ENCODE measurements around the gene ABCF1. TPM values are rescaled to one million over a fixed set of nuclear protein-coding genes. Genes with fewer than 3 reads are reported as not detected.
A peak's percentile ranks its signal among the peaks of the same experiment; 100 is the strongest.

ABCF1 gene
- polyA plus RNA-seq, 1 donor from 2014 or later: 33.7 TPM

DNA sequence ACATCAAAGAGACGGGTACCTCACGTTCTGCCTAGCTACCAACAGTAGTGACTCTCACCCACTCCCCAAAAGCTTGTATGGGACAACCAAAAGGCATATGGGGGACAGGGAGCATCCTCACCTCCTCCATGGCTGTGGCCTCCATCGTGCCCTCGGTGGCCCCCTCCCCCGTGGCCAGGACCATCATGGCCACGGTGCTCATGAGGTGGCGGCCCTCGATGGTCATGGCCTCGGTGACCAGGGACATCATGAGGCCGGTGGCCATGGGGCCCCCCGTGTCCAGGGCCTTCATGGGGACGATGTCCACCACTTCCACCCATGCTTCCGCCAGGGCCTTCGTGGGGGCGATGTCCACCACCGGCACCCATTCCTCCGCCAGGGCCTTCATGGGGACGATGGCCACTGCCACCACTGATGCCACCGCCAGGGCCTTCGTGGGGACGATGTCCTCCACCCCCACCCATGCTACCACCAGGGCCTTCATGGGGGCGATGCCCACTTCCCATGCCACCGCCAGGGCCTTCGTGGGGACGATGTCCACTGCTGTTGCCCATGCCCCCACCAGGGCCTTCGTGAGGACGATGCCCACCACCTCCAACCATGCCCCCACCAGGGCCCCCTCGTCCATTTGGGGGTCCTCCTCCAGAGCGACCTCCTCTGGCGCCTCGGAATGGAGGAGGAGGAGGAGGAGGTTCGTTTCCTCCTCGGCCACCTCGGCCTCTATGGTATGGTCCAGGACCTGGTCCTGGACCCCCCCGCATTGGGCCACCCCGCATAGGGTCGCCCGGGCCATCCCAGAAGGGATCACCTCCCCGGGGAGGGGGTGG lies 30.8 kb downstream of the ABCF1 start:
- H3K27me3 Mint-ChIP-seq: no peaks in the 10 kb centered on the region
- H3K27ac Mint-ChIP-seq: peak overlapping the region in 1 of 3 donors; percentile 51
- no peak overlapping the region for H3K4me3 Mint-ChIP-seq
- peaks cover 6 to 12% (median 12%) of the 10 kb centered on the region in 3 donors for H3K4me1 Mint-ChIP-seq
- H3K36me3 Mint-ChIP-seq: peaks cover 1% of the 10 kb centered on the region
- H3K9me3 Mint-ChIP-seq: no peaks in the 10 kb centered on the region

DNA sequence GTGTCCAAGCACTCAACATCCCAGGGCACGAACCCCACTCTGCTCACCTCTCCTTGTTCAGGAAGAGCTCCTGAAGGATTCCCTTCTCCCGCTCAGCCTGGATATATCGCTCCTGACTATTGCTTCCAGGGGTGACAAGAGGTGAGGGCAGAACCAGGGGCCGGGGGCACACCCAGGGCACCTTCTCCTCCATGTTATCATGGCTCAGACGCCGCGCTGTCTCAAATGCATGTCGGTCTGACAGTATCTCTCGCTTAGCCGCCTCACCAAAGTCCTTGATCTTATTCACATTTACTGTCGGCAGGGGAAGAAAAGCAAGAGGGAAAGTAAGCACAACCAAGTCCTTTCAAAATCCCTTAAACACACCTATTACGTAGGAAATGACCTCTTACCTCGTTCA lies 32.7 kb downstream of the ABCF1 start:
- peaks cover 4% of the 10 kb centered on the region for H3K36me3 Mint-ChIP-seq
- no peaks in the 10 kb centered on the region for H3K9me3 Mint-ChIP-seq
- H3K4me1 Mint-ChIP-seq: peaks cover 5 to 11% (median 7%) of the 10 kb centered on the region in 3 donors
- H3K27me3 Mint-ChIP-seq: no peaks in the 10 kb centered on the region
- peak overlapping the region in 1 of 3 donors; percentile 41 for H3K27ac Mint-ChIP-seq
- H3K4me3 Mint-ChIP-seq: no peak overlapping the region

DNA sequence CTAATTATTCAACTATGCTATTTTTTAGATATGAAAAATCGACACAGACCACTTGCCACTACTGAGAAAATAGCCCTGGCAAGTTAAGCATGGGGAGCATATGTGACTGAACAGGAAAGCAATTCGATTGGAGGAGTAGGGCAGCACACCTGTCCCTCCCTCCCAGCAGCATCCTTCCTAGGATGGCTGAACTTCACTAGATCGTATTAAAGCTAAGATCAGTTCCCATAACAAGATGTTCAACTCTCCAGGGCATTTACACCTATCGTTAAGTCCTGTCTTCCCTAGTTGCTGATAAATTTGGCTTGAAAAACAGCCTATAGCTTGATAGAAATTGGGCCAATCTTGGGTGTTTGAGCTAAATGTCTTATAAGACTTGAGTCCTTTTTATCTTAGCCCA lies 38.8 kb downstream of the ABCF1 start:
- H3K27ac Mint-ChIP-seq: peak overlapping the region; percentile 15 to 85 (median 59)
- peaks cover 5% of the 10 kb centered on the region for H3K36me3 Mint-ChIP-seq
- H3K4me1 Mint-ChIP-seq: peaks cover 28 to 49% (median 34%) of the 10 kb centered on the region in 3 donors
- no peaks in the 10 kb centered on the region for H3K9me3 Mint-ChIP-seq
- no peak overlapping the region for H3K4me3 Mint-ChIP-seq
- no peaks in the 10 kb centered on the region for H3K27me3 Mint-ChIP-seq

DNA sequence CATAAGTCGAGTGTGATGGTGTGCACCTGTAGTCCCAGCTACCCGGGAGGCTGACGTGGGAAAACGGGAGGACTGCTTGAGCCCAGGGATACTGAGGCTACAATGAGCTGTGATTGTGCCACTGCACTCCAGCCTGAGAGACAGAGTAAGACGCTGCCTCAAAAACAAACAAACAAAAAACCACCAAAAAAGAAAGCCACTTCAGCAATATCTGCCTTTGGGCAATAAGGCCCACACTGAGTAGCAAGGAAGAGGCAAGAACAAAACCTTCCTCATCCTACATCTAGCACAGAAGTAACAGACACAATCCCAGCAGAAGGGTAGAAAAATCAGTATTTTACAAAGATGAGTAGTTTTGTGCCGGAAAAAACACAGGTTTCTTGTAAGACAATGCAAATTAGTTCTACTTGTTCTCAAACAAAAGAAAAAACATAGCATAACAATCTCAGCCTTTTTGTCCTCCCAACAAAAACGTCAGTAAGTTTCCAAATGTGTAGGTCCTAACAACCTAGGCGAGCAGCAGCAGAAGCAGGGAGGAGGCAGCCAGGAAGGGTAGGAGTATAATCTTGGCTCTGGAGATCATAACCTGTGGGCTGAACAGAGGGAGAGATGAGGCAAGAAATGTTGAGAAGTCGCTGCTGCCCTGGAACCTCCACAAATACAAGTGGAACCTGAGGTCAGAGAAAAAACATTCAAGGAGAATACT lies 40.1 kb downstream of the ABCF1 start:
- H3K27me3 Mint-ChIP-seq: no peaks in the 10 kb centered on the region
- peaks cover 28 to 48% (median 34%) of the 10 kb centered on the region in 3 donors for H3K4me1 Mint-ChIP-seq
- peaks cover 0 to 2% (median 0%) of the 10 kb centered on the region in 3 donors for H3K9me3 Mint-ChIP-seq
- H3K27ac Mint-ChIP-seq: peak overlapping the region; percentile 65 to 100 (median 81)
- H3K4me3 Mint-ChIP-seq: peak overlapping the region in 2 of 4 donors; percentile 71 to 76
- H3K36me3 Mint-ChIP-seq: peaks cover 12% of the 10 kb centered on the region

DNA sequence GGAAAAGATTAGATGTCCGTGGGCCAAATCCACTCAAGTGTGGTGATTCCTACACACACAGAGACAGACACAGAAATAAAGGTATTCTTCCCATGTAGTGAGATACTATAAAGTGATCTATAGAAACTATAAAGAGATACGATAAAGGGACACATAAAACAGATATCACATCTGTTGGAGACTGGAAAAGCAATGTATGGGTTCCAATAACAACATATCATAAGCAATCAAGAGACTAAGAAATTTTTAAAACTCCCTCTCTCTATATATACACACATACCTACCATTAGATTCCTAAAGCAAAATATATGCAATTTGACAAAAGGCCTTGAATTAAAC lies 40.6 kb downstream of the ABCF1 start:
- peaks cover 16% of the 10 kb centered on the region for H3K36me3 Mint-ChIP-seq

DNA sequence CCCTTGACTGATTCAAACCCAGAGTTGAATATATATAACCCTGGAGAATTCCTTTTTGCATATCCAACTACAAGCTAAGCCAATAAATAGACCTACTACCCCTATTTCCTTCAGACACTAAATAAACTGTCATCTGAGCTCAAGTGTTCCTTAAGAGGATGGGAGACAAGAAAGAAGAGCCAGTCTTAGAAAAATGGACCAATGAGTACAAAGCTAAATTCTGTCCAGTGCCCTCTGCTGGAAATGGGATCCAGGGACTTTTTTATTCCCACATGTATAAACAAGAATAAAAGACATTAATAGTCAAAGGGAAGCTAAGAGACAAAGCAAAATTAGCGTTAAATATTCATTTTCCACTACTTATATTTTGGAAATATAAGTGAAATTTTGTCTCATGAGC lies 41.0 kb downstream of the ABCF1 start:
- Mint-ChIP-seq H3K4me1 (peaks cover 21 to 47% (median 34%) of the 10 kb centered on the region in 3 donors), H3K27me3 (no peaks in the 10 kb centered on the region), H3K36me3 (peaks cover 19% of the 10 kb centered on the region), H3K4me3 (peak overlapping the region in 1 of 4 donors; percentile 76), H3K9me3 (peaks cover 0 to 2% (median 0%) of the 10 kb centered on the region in 3 donors), H3K27ac (peak overlapping the region; percentile 65 to 100 (median 81))

More for the DNA sequence above, 40.6 kb downstream of the ABCF1 start:
- peaks cover 0 to 2% (median 0%) of the 10 kb centered on the region in 3 donors for H3K9me3 Mint-ChIP-seq
- H3K4me1 Mint-ChIP-seq: peaks cover 23 to 47% (median 34%) of the 10 kb centered on the region in 3 donors
- peak overlapping the region in 2 of 4 donors; percentile 71 to 76 for H3K4me3 Mint-ChIP-seq
- H3K27me3 Mint-ChIP-seq: no peaks in the 10 kb centered on the region
- H3K27ac Mint-ChIP-seq: peak overlapping the region; percentile 65 to 100 (median 81)

DNA sequence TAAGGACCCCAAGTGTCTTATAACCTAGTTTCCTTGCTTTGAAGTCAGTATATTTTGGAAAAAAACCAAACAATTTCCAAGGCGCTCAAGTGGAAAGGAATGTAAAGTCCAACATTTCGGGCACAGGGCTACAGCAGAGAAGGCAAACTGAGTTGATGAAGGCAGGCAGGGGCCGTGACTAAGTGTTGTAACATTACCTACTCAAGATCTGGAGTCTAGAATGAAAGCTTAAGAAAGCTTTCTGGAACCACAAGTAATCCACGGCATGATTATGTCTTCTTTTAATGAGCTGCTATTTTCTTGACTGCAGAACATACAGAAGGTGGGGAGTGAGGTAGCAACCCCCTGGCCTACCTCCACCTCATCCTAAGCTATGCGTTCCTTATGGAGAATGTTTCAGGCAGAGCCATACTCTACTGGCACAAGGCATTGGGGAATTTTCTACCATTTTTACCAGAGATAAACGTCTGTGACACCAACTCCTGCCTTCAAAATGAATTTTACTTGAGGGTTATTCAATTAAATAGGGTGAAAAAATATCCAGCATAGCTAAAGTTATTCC lies 41.5 kb downstream of the ABCF1 start:
- H3K27ac Mint-ChIP-seq: peak overlapping the region; percentile 67 to 100 (median 91)
- H3K4me1 Mint-ChIP-seq: peaks cover 21 to 43% (median 30%) of the 10 kb centered on the region in 3 donors
- peak overlapping the region in 3 of 4 donors; percentile 62 to 84 (median 75) for H3K4me3 Mint-ChIP-seq
- H3K9me3 Mint-ChIP-seq: peaks cover 0 to 2% (median 0%) of the 10 kb centered on the region in 3 donors
- peaks cover 16% of the 10 kb centered on the region for H3K36me3 Mint-ChIP-seq
- no peaks in the 10 kb centered on the region for H3K27me3 Mint-ChIP-seq

DNA sequence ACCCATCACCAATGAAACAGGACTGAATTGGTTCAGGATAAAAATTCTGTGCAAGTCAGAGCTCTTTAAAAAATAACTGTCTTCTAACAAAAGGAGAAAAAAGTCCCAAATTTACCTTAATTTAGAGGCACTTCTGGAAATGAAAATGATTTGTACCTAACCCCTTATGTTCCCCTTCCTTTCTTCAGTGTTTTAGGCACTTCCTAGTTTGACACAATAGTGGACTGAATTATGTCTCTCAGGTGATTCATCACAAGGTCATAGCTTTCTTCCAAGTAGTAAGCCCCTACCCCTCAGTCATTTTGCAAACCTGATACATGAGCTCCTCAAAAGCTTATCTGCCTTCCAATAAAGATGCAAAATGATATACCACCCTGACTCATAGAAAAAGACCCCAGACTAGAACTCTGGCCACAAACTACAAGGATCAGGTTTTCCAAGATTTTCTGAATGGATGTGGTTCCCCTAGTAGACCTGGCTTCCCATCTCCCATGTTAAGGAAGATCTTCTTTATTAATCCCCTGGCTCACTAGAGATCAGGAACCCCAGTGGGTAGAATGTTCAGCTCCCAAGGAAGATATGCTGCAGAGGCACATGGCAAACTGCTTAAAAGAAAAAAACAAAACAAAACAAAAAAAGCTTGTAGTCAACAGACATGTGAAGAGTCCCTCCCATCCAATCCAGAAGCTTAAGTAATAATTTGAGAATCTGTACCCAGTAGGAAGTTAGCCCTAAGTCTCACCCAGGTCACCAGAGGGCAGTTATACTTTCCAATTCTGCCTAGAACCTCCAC lies 42.2 kb downstream of the ABCF1 start:
- peaks cover 21 to 45% (median 30%) of the 10 kb centered on the region in 3 donors for H3K4me1 Mint-ChIP-seq
- H3K9me3 Mint-ChIP-seq: peaks cover 0 to 2% (median 0%) of the 10 kb centered on the region in 3 donors
- peak overlapping the region; percentile 67 to 100 (median 91) for H3K27ac Mint-ChIP-seq
- peaks cover 16% of the 10 kb centered on the region for H3K36me3 Mint-ChIP-seq
- H3K27me3 Mint-ChIP-seq: no peaks in the 10 kb centered on the region
- peak overlapping the region in 3 of 4 donors; percentile 62 to 99 (median 84) for H3K4me3 Mint-ChIP-seq

DNA sequence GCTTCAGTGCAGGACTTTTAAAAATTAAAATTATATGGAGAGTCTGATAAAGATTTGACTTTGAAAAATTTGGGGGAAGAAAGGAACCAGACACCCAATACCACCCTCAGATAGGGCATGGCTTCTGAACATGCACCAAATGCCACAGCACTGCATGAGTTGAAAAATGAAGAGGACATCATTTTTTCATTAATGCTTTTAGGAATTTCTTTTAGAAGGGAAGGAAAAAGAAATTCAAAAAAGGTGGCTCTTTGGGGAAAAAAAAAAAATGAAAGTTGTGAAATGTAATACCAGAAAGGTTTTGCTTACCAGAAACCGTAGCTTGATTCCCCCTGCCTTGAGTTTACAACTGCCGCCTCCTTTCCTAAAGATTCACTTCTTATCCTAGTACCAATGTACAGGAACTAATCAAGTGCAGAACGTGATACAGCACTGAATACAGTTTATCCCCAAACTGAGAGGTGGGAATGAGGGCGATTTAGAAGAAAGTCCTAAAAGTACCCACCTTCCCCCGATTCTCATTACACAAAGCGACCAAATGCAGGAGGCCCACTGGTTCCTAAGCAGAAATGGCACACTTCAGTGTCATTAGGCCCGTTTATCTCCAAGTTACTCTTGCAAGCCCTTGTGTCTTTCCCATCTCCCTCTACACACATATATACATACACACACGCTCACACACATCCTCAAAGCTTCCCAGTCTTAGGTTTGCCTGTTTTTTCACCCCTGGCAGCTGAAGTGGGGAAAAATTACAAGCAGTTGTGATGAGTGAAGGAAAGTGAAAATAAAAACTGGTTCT lies 43.0 kb downstream of the ABCF1 start:
- Mint-ChIP-seq H3K9me3 (peaks cover 0 to 2% (median 0%) of the 10 kb centered on the region in 3 donors), H3K4me3 (peak overlapping the region; percentile 97 to 99 (median 98)), H3K36me3 (peaks cover 16% of the 10 kb centered on the region)

DNA sequence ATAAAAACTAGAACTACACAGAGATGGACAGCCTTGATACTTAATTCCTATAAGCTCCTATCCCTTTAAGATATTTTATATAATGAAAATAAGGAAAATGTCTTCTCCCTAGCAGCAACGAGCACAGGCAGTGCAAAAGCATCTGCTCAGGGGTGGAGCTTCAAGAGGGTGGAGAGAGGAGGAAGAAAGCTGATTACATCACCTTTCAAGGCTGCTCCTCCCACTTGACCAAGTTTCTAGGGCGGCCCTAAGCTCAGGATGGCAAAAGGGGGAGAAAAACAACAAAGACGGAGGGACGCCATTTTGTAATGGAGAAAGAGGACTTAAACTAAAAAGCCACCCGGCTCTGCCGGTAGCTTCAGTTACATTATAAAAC lies 43.6 kb downstream of the ABCF1 start:
- peak overlapping the region; percentile 99 to 100 (median 100) for H3K27ac Mint-ChIP-seq
- H3K9me3 Mint-ChIP-seq: peaks cover 0 to 2% (median 0%) of the 10 kb centered on the region in 3 donors
- peak overlapping the region; percentile 97 to 99 (median 98) for H3K4me3 Mint-ChIP-seq
- H3K4me1 Mint-ChIP-seq: peaks cover 21 to 42% (median 34%) of the 10 kb centered on the region in 3 donors
- no peaks in the 10 kb centered on the region for H3K27me3 Mint-ChIP-seq
- peaks cover 16% of the 10 kb centered on the region for H3K36me3 Mint-ChIP-seq

More for the DNA sequence above, 43.0 kb downstream of the ABCF1 start:
- Mint-ChIP-seq H3K4me1 (peaks cover 21 to 47% (median 34%) of the 10 kb centered on the region in 3 donors), H3K27me3 (no peaks in the 10 kb centered on the region), H3K27ac (peak overlapping the region; percentile 99 to 100 (median 100))

DNA sequence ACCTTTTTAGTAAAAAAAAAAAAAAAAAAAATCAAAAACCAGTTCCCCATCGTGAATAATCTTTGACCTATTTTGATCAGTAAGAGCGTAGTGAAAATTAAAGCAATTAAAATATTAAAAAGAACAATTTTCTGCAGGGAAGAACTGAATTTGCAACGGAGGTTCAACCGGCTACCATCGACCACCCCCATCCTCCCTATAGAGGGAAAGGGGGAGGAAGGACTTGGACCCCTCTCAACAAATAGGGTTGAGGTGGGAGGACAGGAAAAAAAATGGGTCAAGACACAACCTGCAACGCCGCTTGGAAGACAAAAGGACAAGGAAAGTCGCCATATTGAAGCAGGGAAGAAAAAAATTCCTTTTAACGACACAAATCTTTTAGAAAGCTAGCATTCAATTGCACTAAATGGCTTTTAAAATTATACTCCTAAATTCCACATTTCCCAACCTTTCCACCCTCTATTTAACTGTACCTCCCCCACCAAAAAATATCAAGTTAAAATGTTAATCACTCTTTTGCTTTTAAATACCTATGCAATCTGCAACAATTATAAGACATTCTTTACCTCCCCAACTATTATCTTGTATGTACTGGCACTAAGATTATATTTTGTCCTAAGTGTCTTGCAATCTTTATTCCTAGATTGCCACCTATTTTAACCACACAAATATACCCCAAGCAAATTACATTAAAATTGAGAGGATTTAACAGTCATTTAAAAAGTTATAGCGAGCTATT lies 44.1 kb downstream of the ABCF1 start:
- H3K4me1 Mint-ChIP-seq: peaks cover 21 to 37% (median 31%) of the 10 kb centered on the region in 3 donors
- H3K36me3 Mint-ChIP-seq: peaks cover 16% of the 10 kb centered on the region
- H3K27me3 Mint-ChIP-seq: no peaks in the 10 kb centered on the region
- H3K4me3 Mint-ChIP-seq: peak overlapping the region; percentile 97 to 99 (median 98)
- H3K27ac Mint-ChIP-seq: peak overlapping the region; percentile 99 to 100 (median 100)
- H3K9me3 Mint-ChIP-seq: peaks cover 0 to 2% (median 0%) of the 10 kb centered on the region in 3 donors

DNA sequence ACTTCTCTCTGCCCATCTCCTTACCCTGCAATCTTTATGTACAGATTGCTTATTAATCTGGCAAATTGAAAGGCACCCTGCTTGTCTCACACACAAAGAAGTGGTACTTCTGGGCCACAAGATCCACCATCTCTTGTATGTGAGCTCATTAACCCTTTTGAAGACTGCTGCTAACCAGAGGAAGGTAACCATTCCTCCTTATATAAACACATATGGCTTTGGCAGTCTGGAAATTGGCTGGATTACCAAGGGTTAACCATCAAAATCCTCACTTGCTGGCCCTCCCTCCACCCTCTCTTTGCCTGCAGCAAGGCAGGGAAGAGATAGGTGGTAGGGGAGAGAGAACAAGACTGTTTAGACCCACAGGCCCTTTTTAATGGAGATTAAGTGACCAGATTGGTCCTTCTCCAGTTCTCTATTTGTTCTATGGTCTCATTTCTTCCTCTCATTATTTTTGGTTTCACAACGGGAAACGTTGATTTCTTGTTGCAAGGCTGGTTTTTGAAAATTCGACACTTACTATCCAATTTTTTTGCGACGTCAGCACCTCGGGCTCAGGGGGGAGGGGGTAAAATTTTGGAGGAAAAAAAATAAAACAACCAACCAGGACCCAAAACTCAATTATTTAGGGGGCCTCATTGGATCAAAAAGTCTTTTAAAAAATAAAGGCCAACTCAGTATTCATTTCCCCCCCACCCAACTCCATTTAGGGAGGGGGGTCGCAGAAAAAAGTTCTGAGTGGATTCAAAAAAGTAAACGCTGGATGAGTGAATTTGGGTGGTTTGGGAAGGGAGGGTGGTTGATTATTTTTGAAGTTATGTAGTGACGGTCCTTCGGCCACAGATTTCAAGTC lies 44.9 kb downstream of the ABCF1 start:
- peak overlapping the region; percentile 99 to 100 (median 100) for H3K27ac Mint-ChIP-seq
- peak overlapping the region; percentile 97 to 99 (median 98) for H3K4me3 Mint-ChIP-seq
- H3K36me3 Mint-ChIP-seq: peaks cover 16% of the 10 kb centered on the region
- peaks cover 0 to 2% (median 0%) of the 10 kb centered on the region in 3 donors for H3K9me3 Mint-ChIP-seq
- peaks cover 21 to 34% (median 27%) of the 10 kb centered on the region in 3 donors for H3K4me1 Mint-ChIP-seq
- no peaks in the 10 kb centered on the region for H3K27me3 Mint-ChIP-seq

Data from IgD-negative memory B cell (primary cell).